Vagina (tissue), 2 donors: ENCODE results near the gene MRPL37. TPM values are rescaled to one million over a fixed set of nuclear protein-coding genes. Genes with fewer than 3 reads are reported as not detected.

ENCODE experiments used
- DNase-seq, 2 donors: peaks; one replicate each; pipeline ENCODE4 v3.0.0-alpha.2; 2017; ENCODE audit errors: extremely low spot score in 2 of 2
- H3K27ac ChIP-seq: fragments of 200-600 bp; sonication (generic); one replicate; pipeline ENCODE4 v1.5.1; 2019
- H3K27me3 ChIP-seq: fragments of 200-600 bp; sonication (generic); one replicate; pipeline ENCODE4 v1.5.1; 2019
- H3K36me3 ChIP-seq, 2 donors: fragments of 200-600 bp; sonication (generic); one replicate each; pipeline ENCODE4 v1.5.1; 2017 to 2019
- H3K4me1 ChIP-seq: fragments of 200-600 bp; sonication (generic); one replicate; pipeline ENCODE4 v1.5.1; 2019
- H3K4me3 ChIP-seq, 2 donors: fragments of 200-600 bp; sonication (generic); 1 replicate in 1 of 2; 2 replicates in 1 of 2; pipeline ENCODE4 v1.5.1; 2016 to 2019
- H3K9me3 ChIP-seq: fragments of 200-600 bp; sonication (generic); one replicate; pipeline ENCODE4 v1.5.1; 2019
- POLR2A ChIP-seq, 2 donors: fragments of 450-650 bp; IDR thresholded peaks; one replicate each; pipeline ENCODE4 v1.6.1; 2017; ENCODE audit warnings: antibody characterized with exemption in 2 of 2, mild to moderate bottlenecking in 2 of 2, moderate library complexity in 2 of 2
- POLR2AphosphoS5 ChIP-seq, 2 donors: sonication (generic); formaldehyde crosslinking; IDR thresholded peaks; one replicate each; pipeline ENCODE4 v1.9.0; 2017; ENCODE audit warnings: antibody characterized with exemption in 2 of 2, mild to moderate bottlenecking in 2 of 2, low read depth in 1 of 2; ENCODE audit not compliant: insufficient read depth in 1 of 2
- intact Hi-C: fragments of 100-400 bp; cut with DNase I; formaldehyde crosslinking; loops from one replicate; pipeline ENCODE4 v1.15.1; 2023
- total RNA-seq: library from RNA; depleted of rRNA; stranded (reverse); fragments of >200 nt; gene quantifications from one replicate; pipeline ENCODE4 v1.2.3, GENCODE V29; 2016
- TF ChIP-seq, protein P1 (sequence below), 3 experiments: fragments of 450-650 bp in 2 of 3; fragments of 200-600 bp in 1 of 3; sonication (generic) in 1 of 3; IDR thresholded peaks; one replicate each; pipeline ENCODE4 v1.5.1; 2017 to 2019; ENCODE audit warnings: antibody characterized with exemption in 3 of 3, mild to moderate bottlenecking in 2 of 3, moderate library complexity in 2 of 3

Gene MRPL37
- total RNA-seq, 1 donor from 2014 or later = 45.9 TPM

DNA sequence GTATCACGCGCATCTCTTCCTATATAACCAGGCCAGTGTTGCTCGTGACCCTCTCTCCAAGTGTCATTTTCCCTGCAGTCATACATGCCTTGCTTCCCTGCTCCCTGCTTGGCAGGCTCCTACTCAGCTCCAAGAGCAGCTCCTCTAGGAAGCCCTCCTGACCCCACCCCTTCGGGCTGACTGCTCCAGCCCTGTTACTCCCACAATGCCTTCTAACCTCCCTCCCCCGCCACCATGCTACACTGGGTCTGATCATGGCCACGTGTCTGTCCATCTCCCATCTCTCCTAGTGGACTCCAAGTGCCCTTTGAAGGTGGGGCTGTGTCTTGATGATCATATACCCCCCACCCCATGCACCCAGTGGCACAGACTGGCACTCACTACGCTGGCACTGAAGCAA is 44.7 kb downstream of the MRPL37 start:
- Histone ChIP-seq H3K4me1 (peaks cover under 1% of the 10 kb centered on the region), H3K36me3 (peaks cover 0 to 28% of the 10 kb centered on the region in 2 donors), H3K27me3 (no peaks in the 10 kb centered on the region), H3K4me3 (no peak overlapping the region), H3K9me3 (no peaks in the 10 kb centered on the region), H3K27ac (no peak overlapping the region)
- no peak for TF ChIP-seq POLR2AphosphoS5 (IDR thresholded peaks at IDR 0.05; ENCODE audit: insufficient read depth in 1 of 2, low read depth in 1 of 2)
- TF ChIP-seq, protein P1, sequence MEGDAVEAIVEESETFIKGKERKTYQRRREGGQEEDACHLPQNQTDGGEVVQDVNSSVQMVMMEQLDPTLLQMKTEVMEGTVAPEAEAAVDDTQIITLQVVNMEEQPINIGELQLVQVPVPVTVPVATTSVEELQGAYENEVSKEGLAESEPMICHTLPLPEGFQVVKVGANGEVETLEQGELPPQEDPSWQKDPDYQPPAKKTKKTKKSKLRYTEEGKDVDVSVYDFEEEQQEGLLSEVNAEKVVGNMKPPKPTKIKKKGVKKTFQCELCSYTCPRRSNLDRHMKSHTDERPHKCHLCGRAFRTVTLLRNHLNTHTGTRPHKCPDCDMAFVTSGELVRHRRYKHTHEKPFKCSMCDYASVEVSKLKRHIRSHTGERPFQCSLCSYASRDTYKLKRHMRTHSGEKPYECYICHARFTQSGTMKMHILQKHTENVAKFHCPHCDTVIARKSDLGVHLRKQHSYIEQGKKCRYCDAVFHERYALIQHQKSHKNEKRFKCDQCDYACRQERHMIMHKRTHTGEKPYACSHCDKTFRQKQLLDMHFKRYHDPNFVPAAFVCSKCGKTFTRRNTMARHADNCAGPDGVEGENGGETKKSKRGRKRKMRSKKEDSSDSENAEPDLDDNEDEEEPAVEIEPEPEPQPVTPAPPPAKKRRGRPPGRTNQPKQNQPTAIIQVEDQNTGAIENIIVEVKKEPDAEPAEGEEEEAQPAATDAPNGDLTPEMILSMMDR (IDR thresholded peaks at IDR 0.05) = no peak
- no peak for TF ChIP-seq POLR2A (IDR thresholded peaks at IDR 0.05)
- no peak for DNase-seq
- intact Hi-C loops = no loop called here

DNA sequence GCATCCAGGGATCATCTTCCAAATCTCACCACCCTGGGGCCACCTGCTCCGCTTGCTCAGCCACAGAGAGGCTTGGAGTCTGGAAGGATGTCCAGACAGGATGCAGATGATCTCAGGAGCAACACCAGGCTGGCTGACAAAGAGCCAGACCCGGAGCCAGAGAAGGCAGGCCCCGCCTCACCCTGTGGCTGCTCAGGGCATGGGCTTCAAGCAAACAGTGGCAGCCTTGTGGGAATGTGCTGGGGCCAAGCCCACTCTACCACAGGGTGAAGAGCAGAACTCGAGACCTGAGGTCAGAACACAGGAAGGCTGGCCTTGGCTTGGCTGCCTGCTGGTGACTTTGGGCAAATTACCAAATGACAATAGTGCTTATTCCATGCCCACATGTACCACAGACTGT is 45.5 kb downstream of the MRPL37 start:
- intact Hi-C loops = no loop called here
- Histone ChIP-seq H3K27me3 (no peaks in the 10 kb centered on the region), H3K4me1 (peaks cover 9% of the 10 kb centered on the region), H3K36me3 (peaks cover 0 to 27% of the 10 kb centered on the region in 2 donors), H3K9me3 (no peaks in the 10 kb centered on the region), H3K27ac (no peak overlapping the region), H3K4me3 (no peak overlapping the region)
- TF ChIP-seq POLR2A (IDR thresholded peaks at IDR 0.05) (no peak), POLR2AphosphoS5 (IDR thresholded peaks at IDR 0.05; ENCODE audit: insufficient read depth in 1 of 2, low read depth in 1 of 2) (peak in 1 of 2 donors; percentile 16)
- DNase-seq = no peak

DNA sequence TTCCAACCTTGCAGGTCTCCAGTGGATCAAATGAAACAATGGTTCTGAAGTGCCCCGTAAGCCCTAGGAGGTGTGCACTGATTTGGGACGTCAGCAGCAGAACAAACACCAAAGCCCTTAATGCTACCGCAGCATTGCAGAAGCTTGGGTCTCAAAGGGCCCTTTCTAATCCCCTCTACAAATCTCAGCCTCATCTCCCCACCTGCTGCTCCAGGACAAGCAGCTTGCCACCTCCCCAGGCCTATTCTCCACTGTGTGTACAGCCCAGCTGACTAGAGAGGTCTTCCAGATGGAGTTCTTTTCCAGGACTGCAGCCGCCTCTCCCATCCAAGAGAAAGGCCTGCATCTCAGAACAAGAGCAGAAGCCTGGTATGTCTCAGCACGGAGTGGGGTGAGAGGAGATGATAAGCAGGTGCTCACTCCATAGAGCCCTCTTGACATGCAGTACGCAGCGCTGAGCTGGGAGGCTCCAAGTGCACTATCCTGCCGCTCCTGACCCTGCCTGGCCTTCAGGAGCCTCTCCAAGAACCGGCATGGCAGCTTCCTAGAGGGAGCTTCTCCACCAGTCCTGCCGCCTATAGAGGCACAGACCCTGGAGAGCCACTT is 46.3 kb downstream of the MRPL37 start:
- no peak for DNase-seq
- Histone ChIP-seq H3K27me3 (no peaks in the 10 kb centered on the region), H3K4me3 (no peak overlapping the region), H3K4me1 (peaks cover 16% of the 10 kb centered on the region), H3K9me3 (no peaks in the 10 kb centered on the region), H3K36me3 (peaks cover 0 to 24% of the 10 kb centered on the region in 2 donors), H3K27ac (no peak overlapping the region)
- no peak for TF ChIP-seq POLR2AphosphoS5 (IDR thresholded peaks at IDR 0.05; ENCODE audit: insufficient read depth in 1 of 2, low read depth in 1 of 2)
- TF ChIP-seq, protein P1 (IDR thresholded peaks at IDR 0.05) = no peak
- no peak for TF ChIP-seq POLR2A (IDR thresholded peaks at IDR 0.05)
- intact Hi-C loops = no loop called here

DNA sequence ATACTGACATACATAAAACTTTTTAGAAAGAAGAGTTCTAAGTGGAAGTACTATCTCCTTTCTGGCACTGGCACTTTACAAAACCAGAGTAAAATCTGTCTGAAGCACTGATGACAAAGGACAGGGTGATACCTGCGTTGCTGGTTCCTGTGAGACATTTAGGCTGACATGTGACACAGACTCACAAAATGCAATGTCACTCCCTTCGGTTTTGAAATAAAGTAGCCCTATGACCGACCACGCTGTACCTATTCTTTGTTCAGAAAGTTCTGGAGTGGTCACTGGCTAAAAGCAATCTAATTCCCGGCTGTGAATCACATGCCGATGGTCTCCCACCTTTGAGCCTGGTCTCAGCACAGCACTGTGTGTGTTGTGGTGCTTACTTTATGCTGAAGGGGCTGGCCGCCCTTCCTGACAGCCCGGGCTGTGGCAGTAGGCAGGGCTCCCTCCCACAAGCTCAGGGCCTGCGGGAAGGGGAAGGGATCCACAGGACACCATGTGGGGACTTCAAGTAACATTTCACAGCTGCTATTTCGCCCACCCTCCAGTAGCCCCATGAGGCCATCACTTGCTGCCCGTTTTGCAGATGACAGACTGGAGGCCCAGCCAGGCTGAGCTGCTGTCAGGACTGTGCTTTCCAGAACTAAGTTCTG is 48.0 kb downstream of the MRPL37 start:
- no peaks in the 10 kb centered on the region for H3K9me3 ChIP-seq
- intact Hi-C loops = no loop called here
- DNase-seq = no peak
- no peak overlapping the region for H3K27ac ChIP-seq
- no peak overlapping the region for H3K4me3 ChIP-seq
- H3K27me3 ChIP-seq = no peaks in the 10 kb centered on the region
- H3K4me1 ChIP-seq = peaks cover 17% of the 10 kb centered on the region
- TF ChIP-seq, protein P1 (IDR thresholded peaks at IDR 0.05) = no peak
- TF ChIP-seq POLR2A (IDR thresholded peaks at IDR 0.05) = no peak
- no peak for TF ChIP-seq POLR2AphosphoS5 (IDR thresholded peaks at IDR 0.05; ENCODE audit: insufficient read depth in 1 of 2, low read depth in 1 of 2)
- peaks cover 0 to 14% of the 10 kb centered on the region in 2 donors for H3K36me3 ChIP-seq

DNA sequence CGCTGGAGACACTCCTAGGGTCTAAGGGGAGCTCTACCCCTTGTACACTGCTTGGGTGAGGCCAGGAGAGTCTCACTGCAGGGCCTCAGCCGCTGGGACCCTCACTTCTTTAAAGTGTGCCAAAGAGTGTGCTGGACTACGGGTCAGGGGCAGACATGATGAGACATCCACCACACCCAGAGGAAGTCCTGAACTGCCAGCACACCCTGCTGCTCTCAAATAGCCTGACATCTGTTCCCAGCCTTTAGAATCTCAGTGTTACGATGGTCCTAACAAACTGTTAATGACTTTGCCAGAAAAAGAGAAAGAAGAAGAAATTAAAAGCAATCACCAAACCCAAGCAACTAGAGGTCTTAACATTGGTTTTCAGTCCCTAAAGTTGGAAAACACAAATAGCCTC is 49.0 kb downstream of the MRPL37 start:
- no peak for DNase-seq
- Histone ChIP-seq H3K36me3 (peaks cover 0 to 10% of the 10 kb centered on the region in 2 donors), H3K4me3 (no peak overlapping the region), H3K9me3 (no peaks in the 10 kb centered on the region), H3K27ac (peak overlapping the region; percentile 27), H3K4me1 (peaks cover 24% of the 10 kb centered on the region), H3K27me3 (no peaks in the 10 kb centered on the region)
- intact Hi-C loops = no loop called here
- TF ChIP-seq POLR2A (IDR thresholded peaks at IDR 0.05) (no peak), POLR2AphosphoS5 (IDR thresholded peaks at IDR 0.05; ENCODE audit: insufficient read depth in 1 of 2, low read depth in 1 of 2) (no peak)
- TF ChIP-seq, protein P1 (IDR thresholded peaks at IDR 0.05) = no peak
